HepG2 (cell line): Measurements from ENCODE around the gene OSBPL1A. TPM values are rescaled to one million over a fixed set of nuclear protein-coding genes. Genes with fewer than 3 reads are reported as not detected.

Experiments
- ASH2L ChIP-seq: fragments of 300-600, 200-600 bp; sonication (generic); IDR thresholded peaks from 2 replicates; pipeline ENCODE4 v1.7.0; 2017; ENCODE audit warnings: low read depth, mild to moderate bottlenecking, moderate library complexity, mixed read lengths, low read length; ENCODE audit not compliant: insufficient read length
- ATAD3A ChIP-seq: sonication (generic); formaldehyde crosslinking; IDR thresholded peaks from 2 replicates; pipeline ENCODE4 v1.4.0; 2020; ENCODE audit warnings: missing genetic modification reagents
- FLYWCH1 ChIP-seq: sonication (generic); formaldehyde crosslinking; IDR thresholded peaks from 2 replicates; pipeline ENCODE4 v1.8.1; 2023; ENCODE audit warnings: mild to moderate bottlenecking, missing genetic modification reagents
- FOXA3 ChIP-seq: IDR thresholded peaks from 2 replicates; pipeline ENCODE4 v1.6.1; 2016; ENCODE audit warnings: missing genetic modification reagents, missing compliant biosample characterization
- MZF1 ChIP-seq: sonication (generic); formaldehyde crosslinking; IDR thresholded peaks from 2 replicates; pipeline ENCODE4 v1.8.1; 2023; ENCODE audit warnings: mild to moderate bottlenecking, missing genetic modification reagents, borderline replicate concordance
- NAIF1 ChIP-seq: sonication (generic); formaldehyde crosslinking; IDR thresholded peaks from 2 replicates; pipeline ENCODE4 v1.5.0; 2020; ENCODE audit warnings: mild to moderate bottlenecking, missing genetic modification reagents, borderline replicate concordance
- NFYC ChIP-seq: IDR thresholded peaks from 2 replicates; pipeline ENCODE4 v1.6.1; 2016; ENCODE audit warnings: missing genetic modification reagents, missing compliant biosample characterization
- NR2F6 ChIP-seq, 2 experiments: IDR thresholded peaks; 2 replicates each; pipeline ENCODE4 v1.6.1; 2016; ENCODE audit warnings: antibody characterized with exemption in 1 of 2, mild to moderate bottlenecking in 1 of 2
- RARG ChIP-seq: sonication (generic); formaldehyde crosslinking; IDR thresholded peaks from 2 replicates; pipeline ENCODE4 v1.4.0; 2020; ENCODE audit warnings: low read depth, mild to moderate bottlenecking, missing genetic modification reagents
- RXRB ChIP-seq: IDR thresholded peaks from 2 replicates; pipeline ENCODE4 v1.6.1; 2016; ENCODE audit warnings: borderline replicate concordance, missing genetic modification reagents, missing compliant biosample characterization
- SUZ12 ChIP-seq: fragments of 150-350 bp; IDR thresholded peaks from 2 replicates; pipeline ENCODE4 v1.6.1; 2014; ENCODE audit warnings: low read depth, low read length
- TAF15 ChIP-seq: fragments of 200-400 bp; formaldehyde crosslinking; IDR thresholded peaks from one replicate; pipeline ENCODE4 v1.6.1; 2018; ENCODE audit warnings: mild to moderate bottlenecking, low read depth, low read length; ENCODE audit not compliant: poor library complexity, severe bottlenecking
- TOE1 ChIP-seq: sonication (generic); formaldehyde crosslinking; IDR thresholded peaks from 2 replicates; pipeline ENCODE4 v1.4.0; 2020; ENCODE audit warnings: mild to moderate bottlenecking, missing genetic modification reagents
- ZNF713 ChIP-seq: sonication (generic); formaldehyde crosslinking; IDR thresholded peaks from 2 replicates; pipeline ENCODE4 v1.4.0; 2020; ENCODE audit warnings: mild to moderate bottlenecking, missing genetic modification reagents
- polyA plus RNA-seq, 8 experiments: library from polyadenylated mRNA; depleted of rRNA in 3 of 8; stranded (reverse) in 7 of 8; unstranded in 1 of 8; fragments of >200 nt; fragmentation: Illumina TruSeq in 4 of 8; extraction: Trizol in 4 of 8; gene quantifications; 2 replicates each; pipeline versions ENCODE4 v1.2.1 to v1.2.3, GENCODE V29; 2011 to 2016; ENCODE audit warnings: low read depth in 4 of 8, missing spikeins in 1 of 8, mixed read lengths in 1 of 8; ENCODE audit not compliant: insufficient read depth in 1 of 8
- total RNA-seq, 5 experiments: library from RNA; depleted of rRNA; stranded (reverse); fragments of >200 nt; fragmentation: Illumina TruSeq; extraction: Trizol; gene quantifications; 2 replicates each; pipeline ENCODE4 v1.2.3, GENCODE V29; 2016; ENCODE audit warnings: low read depth in 1 of 5
- TF ChIP-seq, protein P1 (sequence below): IDR thresholded peaks from 2 replicates; pipeline ENCODE4 v1.6.1; 2016
- TF ChIP-seq, protein P2 (sequence below): sonication (generic); formaldehyde crosslinking; IDR thresholded peaks from 2 replicates; pipeline ENCODE4 v1.5.0; 2020; ENCODE audit warnings: missing genetic modification reagents
- TF ChIP-seq, protein P3 (sequence below): IDR thresholded peaks from 2 replicates; pipeline ENCODE4 v1.6.1; 2018; ENCODE audit warnings: missing genetic modification reagents, mild to moderate bottlenecking, missing compliant biosample characterization
- TF ChIP-seq, protein P4 (sequence below), 2 experiments: fragments of 450-650 bp in 1 of 2; sonication (generic) in 1 of 2; formaldehyde crosslinking; IDR thresholded peaks; 2 replicates each; pipeline versions ENCODE4 v1.5.0 to v1.8.0; 2020 to 2022; ENCODE audit warnings: mild to moderate bottlenecking in 1 of 2, missing genetic modification reagents in 1 of 2
- TF ChIP-seq, protein P5 (sequence below): sonication (generic); formaldehyde crosslinking; IDR thresholded peaks from 2 replicates; pipeline ENCODE4 v1.4.0; 2020; ENCODE audit warnings: missing genetic modification reagents
- TF ChIP-seq, protein P6 (sequence below): sonication (generic); formaldehyde crosslinking; IDR thresholded peaks from 2 replicates; pipeline ENCODE4 v1.4.0; 2020; ENCODE audit warnings: mild to moderate bottlenecking, missing genetic modification reagents

OSBPL1A gene
- total and polyA plus RNA-seq, 2 of the 13 experiments (the other 11 are each of a cell fraction or from before 2014, with no cell fraction given): 0.02 TPM; not detected in 1

DNA sequence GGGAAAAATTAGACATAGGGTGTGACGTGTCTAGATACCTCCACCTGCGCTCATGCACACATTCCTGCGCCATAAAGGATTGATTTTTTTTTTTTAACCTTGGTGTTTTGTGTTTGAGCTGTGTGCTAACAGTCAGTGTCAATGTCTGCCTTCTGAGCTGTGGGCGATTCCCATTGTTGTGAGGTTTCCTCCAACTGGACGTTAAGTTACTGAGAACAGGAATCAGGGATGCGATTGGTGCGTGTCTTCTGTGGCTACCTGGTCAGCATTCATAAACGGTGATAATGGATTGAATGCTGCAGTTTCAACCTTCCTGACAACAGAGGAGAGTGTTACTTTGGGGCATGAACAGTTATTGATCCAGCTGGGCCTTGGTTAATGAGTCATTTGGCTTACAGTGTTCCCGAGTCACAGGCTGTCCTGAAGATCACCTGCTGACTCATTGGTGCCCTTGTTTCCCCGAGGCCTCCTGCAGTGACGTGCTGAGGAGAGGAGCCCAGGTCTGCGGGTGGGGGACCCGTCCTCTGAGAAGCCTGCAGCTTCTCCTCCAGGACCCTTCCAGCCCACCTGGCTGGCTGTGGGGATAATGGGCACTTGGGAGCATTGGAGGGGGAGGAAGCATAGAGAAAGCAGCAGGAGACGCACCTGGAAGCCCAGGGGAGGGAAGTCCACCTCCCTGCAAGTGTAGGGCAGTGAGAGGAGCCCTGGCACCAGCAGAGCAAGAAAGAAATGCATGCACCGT, 284.6 kb downstream of the OSBPL1A start (continued):
- TF ChIP-seq, protein P1, sequence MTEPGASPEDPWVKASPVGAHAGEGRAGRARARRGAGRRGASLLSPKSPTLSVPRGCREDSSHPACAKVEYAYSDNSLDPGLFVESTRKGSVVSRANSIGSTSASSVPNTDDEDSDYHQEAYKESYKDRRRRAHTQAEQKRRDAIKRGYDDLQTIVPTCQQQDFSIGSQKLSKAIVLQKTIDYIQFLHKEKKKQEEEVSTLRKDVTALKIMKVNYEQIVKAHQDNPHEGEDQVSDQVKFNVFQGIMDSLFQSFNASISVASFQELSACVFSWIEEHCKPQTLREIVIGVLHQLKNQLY (CRISPR knock-in tag): peak; percentile 77
- TF ChIP-seq ASH2L (peak; percentile 86), FLYWCH1 (CRISPR knock-in tag) (no peak), SUZ12 (no peak), ATAD3A (CRISPR knock-in tag) (no peak), TAF15 (no peak), RARG (CRISPR knock-in tag) (no peak), FOXA3 (CRISPR knock-in tag) (peak; percentile 83), NFYC (peak; percentile 56), TOE1 (CRISPR knock-in tag) (no peak), NR2F6 (IDR thresholded peaks at IDR 0.05) (peak; percentile 54), NR2F6 (CRISPR knock-in tag; IDR thresholded peaks at IDR 0.05) (peak; percentile 51; the same call in 1 of the 2 replicates), MZF1 (CRISPR knock-in tag) (0 out of 2 replicates have a peak, but pooled peaks have one; percentile 87), ZNF713 (no peak), NAIF1 (no peak), RXRB (CRISPR knock-in tag) (peak; percentile 95)
- TF ChIP-seq, protein P2, sequence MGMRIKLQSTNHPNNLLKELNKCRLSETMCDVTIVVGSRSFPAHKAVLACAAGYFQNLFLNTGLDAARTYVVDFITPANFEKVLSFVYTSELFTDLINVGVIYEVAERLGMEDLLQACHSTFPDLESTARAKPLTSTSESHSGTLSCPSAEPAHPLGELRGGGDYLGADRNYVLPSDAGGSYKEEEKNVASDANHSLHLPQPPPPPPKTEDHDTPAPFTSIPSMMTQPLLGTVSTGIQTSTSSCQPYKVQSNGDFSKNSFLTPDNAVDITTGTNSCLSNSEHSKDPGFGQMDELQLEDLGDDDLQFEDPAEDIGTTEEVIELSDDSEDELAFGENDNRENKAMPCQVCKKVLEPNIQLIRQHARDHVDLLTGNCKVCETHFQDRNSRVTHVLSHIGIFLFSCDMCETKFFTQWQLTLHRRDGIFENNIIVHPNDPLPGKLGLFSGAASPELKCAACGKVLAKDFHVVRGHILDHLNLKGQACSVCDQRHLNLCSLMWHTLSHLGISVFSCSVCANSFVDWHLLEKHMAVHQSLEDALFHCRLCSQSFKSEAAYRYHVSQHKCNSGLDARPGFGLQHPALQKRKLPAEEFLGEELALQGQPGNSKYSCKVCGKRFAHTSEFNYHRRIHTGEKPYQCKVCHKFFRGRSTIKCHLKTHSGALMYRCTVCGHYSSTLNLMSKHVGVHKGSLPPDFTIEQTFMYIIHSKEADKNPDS (CRISPR knock-in tag): peak; percentile 69; the same call in 1 of the 2 replicates
- TF ChIP-seq, protein P3, sequence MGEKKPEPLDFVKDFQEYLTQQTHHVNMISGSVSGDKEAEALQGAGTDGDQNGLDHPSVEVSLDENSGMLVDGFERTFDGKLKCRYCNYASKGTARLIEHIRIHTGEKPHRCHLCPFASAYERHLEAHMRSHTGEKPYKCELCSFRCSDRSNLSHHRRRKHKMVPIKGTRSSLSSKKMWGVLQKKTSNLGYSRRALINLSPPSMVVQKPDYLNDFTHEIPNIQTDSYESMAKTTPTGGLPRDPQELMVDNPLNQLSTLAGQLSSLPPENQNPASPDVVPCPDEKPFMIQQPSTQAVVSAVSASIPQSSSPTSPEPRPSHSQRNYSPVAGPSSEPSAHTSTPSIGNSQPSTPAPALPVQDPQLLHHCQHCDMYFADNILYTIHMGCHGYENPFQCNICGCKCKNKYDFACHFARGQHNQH (CRISPR knock-in tag): 0 out of 2 replicates have a peak, but pooled peaks have one; percentile 55
- TF ChIP-seq, protein P4, sequence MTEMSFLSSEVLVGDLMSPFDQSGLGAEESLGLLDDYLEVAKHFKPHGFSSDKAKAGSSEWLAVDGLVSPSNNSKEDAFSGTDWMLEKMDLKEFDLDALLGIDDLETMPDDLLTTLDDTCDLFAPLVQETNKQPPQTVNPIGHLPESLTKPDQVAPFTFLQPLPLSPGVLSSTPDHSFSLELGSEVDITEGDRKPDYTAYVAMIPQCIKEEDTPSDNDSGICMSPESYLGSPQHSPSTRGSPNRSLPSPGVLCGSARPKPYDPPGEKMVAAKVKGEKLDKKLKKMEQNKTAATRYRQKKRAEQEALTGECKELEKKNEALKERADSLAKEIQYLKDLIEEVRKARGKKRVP (CRISPR knock-in tag; IDR thresholded peaks at IDR 0.05): peak in 1 of 2 experiments; percentile 55; a peak in 1 of 4 replicates
- TF ChIP-seq, protein P5, sequence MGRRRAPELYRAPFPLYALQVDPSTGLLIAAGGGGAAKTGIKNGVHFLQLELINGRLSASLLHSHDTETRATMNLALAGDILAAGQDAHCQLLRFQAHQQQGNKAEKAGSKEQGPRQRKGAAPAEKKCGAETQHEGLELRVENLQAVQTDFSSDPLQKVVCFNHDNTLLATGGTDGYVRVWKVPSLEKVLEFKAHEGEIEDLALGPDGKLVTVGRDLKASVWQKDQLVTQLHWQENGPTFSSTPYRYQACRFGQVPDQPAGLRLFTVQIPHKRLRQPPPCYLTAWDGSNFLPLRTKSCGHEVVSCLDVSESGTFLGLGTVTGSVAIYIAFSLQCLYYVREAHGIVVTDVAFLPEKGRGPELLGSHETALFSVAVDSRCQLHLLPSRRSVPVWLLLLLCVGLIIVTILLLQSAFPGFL (CRISPR knock-in tag): no peak
- TF ChIP-seq, protein P6, sequence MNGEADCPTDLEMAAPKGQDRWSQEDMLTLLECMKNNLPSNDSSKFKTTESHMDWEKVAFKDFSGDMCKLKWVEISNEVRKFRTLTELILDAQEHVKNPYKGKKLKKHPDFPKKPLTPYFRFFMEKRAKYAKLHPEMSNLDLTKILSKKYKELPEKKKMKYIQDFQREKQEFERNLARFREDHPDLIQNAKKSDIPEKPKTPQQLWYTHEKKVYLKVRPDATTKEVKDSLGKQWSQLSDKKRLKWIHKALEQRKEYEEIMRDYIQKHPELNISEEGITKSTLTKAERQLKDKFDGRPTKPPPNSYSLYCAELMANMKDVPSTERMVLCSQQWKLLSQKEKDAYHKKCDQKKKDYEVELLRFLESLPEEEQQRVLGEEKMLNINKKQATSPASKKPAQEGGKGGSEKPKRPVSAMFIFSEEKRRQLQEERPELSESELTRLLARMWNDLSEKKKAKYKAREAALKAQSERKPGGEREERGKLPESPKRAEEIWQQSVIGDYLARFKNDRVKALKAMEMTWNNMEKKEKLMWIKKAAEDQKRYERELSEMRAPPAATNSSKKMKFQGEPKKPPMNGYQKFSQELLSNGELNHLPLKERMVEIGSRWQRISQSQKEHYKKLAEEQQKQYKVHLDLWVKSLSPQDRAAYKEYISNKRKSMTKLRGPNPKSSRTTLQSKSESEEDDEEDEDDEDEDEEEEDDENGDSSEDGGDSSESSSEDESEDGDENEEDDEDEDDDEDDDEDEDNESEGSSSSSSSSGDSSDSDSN (CRISPR knock-in tag): 0 out of 2 replicates have a peak, but pooled peaks have one; percentile 47
